GM19467 (cell line): ENCODE measurements around the gene PUDP.

Source experiments
- ATAC-seq: cut with Tn5 transposase; IDR thresholded peaks from one replicate; pipeline ENCODE4 v1.9.1; 2021; ENCODE audit warnings: mild to moderate bottlenecking, moderate library complexity; ENCODE audit not compliant: unreplicated experiment

Gene PUDP

DNA sequence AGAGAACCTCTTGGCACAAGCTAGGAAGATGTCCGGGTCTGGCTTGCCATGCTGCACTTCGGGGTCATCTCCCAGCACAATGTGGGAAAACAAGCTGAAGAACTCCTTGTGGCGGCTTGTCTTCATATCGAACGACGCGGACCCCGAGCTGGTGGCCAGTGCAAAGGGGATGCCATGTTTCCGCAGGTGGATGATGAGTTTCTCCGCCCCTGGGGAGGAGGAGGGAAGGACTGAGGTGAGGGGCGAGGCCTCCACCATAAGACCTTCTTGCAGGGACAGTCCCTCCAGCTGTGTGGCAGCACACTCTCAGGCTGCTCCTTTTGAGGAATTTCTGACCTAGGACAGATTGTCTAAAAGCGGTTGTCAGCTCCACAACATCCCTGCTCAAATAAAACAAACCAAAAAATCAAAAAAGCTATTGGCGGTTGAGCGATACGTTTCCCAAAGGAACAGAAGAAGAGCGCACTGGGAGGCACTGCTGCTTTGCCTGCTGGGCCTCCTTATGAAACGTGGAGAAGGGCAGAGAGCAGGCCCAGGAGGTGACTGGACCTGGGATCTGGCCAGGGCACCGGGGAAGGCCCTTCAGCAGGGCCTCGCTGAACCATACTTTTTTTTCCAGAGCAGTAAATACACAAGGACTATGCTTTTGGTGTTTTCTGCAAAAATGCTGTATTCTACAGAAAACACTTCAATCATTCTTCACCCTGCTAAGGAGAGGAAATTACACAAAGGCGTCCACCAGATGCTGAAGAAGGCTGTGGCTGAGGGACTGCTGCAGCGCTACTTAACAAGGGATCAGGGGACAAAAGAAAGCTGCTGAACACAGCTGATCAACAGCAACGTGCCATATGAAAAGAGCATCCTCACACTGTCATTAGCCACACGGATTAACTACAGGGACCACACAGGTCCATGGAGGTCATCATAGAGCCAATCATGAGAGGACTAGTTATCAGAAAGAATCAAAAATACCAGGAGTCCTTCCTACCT is 70.4 kb downstream of the PUDP start:
- ATAC-seq, result no peak

DNA sequence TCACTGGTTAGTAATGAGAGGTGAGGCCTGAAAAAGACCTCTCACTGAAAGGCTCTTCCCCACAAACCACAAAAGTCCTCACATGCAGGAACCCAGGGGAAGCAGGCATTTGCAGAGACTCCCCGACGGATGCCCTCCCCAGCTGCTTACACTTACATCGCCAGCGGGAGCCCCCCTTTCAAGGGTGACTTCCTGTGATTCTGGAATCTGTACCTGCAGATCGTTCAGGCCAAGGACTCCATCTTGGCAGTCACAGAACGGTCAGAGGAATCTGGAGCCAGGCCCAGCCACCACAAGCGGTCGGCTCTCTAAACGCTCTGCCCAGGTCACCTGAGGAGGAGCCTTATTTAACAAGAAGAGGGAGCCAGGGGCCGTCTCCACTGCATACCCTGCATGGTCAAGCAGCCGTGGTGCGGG is 71.7 kb downstream of the PUDP start:
- no peak for ATAC-seq

DNA sequence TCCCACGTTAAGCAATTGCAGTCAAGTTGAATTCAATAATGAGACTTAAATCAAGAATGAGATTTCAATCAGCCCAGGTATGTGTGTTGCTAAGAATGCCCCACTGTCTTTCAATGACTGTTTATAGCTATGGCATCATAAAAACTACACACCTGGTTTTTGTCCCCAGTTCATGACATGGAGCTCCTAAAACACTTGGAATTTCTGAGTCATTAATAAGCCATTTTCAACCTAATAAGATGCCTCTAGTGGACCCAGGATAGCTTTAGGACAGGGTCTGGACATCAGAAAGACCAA is 73.1 kb downstream of the PUDP start:
- no peak for ATAC-seq

DNA sequence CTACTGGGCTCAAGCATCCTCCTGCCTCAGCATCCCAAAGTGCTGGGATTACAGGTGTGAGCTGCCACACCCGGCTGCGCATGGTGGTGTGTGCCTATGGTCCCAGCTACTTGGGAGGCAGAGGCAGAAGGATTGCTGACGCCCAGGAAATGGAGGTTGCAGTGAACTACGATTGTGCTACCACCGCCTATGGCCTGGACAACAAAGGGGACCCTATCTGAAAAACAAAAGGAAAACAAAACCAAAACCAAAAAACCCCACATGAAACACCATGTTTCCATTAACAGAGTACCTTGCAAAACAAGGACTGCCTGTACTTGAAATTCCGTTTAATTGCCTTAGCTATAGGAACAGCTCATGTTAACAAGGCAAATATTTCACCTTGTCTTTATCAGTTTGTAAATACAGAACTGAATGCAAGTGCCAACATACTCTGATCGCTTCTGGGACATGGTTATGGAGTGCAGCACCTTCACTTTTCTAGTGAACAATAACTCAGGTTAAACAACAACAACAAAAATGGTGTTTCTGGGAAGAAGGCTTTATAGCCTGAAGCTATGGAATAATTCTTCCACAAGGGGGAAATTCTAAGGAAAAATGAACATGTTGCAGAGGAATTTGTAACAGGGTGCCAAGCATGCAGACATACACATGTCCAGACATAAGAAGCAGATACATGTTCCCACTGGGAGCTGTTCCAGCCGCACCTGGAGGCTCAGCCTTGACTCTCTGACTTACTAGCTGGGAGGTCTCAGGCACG is 73.6 kb downstream of the PUDP start:
- ATAC-seq, result no peak

DNA sequence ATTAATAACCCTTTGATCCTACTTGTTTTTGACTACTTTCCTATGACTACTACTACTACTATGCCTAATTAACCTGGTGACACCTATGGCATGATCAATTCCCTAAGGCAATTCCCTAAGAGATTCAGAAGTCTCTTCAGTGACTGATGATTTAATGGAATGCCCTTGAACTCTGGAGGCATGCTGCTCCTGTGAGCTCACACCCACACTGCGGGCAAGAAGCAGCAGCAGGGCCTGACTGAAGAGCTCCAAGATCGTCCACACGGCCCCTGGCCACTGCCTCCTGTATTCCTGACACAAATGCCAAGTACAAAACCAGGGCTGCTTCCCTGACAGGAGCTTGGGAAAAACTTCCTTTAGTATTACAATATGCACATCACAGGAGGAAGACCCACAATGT is 74.6 kb downstream of the PUDP start:
- ATAC-seq, result no peak

DNA sequence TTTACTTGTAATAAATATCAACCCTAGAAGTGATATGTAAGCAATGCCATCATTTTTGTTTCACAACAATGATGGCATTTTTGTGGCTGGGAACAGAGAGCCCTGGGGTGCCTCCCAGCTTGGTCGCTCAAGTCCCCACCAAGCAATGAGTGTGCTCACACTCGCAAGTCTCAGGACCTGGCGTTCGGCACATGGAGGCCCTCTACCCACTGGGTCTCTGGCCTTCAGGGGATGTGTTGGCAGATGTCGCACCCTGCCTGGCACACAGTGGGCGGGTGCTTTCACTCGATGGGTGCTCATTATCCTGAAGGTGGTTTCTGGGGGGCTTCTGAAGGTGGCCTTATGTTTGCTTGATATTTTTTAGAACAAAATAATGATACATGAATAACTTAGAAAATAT is 75.1 kb downstream of the PUDP start:
- no peak for ATAC-seq

DNA sequence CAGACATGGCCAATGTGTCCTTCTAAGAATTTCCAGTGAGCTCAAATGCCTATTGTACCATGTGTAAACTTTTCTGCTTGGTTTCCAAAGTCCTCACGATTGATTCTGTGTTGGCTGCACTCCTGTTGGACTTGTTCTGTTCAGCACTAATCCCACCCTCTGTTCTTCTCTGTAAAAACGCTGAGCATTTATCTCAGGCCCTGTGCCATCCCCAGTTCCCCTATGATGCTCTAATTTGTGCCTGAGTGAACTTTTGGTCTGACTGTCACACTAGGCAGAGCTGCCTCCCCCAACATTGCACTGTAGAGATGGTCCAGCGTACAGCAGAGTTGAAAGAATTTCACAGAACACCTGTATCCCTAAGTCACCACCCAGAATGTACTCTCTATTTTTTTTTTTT is 76.6 kb downstream of the PUDP start:
- ATAC-seq, result no peak

DNA sequence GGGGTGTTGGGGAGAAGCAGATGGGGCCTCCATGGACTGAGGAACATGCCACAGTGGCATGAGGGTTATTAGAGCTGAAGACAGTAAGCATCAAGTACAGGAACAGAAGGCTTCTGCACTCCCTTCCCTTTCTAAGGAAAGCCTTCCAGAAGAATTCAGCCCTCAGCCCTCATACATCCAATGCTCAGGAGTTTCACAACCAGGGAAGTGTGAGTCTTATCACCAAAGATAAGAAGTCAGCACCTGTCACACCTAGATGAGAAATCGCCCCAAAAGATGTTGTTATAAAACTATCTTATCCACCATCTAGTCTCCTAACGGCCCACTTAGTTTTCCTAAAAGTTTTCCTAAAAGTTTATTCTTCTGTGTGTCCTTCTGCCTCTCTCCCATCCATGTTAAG is 78.4 kb downstream of the PUDP start:
- ATAC-seq, result no peak

DNA sequence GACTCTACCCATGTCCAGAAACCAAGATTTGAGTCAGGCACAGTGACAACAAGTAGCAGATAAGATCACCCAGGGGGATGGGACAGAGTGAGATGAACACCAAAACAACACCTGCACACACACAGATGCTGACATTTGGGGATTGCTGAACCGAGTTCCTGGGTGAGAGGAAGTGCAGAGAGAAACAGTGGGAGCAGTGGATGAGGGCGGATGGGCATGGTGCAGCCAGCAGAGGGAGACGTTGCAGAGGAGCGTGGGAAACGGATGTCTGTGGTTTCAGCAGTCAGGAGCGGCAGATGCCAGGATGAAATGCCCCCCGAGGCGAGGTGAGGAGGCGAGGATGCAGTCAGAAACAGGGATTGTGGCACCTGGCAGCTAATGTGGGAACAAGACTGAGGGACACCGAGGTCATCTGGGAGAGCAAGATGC is 79.0 kb downstream of the PUDP start:
- ATAC-seq, result no peak

DNA sequence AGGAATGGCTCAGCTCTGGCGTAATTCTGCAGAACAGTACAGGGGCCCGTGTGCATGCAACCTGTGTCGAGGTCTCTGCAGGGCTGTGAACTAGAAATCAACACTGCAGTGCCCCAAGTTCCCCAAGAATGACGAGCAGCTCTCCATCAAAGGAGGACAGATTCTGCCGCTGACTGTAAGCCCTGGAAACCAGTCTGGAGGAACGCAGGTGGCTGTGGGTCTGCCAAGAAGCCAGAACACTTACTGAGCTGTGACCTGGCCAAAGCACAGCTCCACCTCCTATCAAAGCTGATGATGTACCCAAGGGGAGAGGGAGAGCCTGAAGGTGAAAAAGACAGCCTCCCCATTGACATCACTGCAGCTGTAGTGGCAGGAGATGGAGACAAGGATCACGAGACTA is 80.7 kb downstream of the PUDP start:
- ATAC-seq, result no peak

DNA sequence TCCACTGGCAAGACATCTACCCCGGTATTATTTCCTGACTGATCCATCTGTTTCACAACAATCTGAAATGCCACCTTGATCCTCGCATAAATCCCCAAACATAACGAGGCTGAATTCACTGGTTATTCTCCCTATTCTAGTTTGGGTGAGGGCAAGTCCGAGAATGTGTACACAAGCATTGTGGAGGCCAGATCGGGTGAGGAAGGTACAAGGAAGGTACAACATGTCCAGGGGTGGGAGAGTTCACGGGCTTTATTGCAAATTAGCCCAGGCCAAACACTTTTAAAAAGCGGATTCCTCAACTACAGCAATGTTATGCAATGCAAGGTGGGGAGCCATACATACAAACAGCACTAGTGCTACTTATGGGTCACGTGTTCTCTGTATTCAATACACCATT is 82.5 kb downstream of the PUDP start:
- ATAC-seq, result no peak

DNA sequence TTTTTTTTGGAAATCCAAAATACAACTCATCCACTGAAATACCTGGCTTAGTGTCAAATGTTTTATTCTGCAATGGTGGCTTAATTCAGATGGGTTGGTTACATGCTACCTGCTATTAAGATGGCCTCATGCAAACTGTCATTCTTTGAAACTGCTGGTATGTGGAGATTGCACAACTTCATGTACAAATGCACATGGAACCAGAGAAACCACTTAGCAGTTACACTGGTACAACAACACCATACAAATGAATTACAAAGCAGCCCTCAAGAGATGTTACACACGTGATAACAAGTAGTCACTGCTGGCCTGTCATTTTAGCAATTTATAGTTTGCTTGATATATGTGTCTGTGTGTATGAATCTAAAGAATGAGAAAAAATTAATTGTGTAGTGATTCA is 85.0 kb downstream of the PUDP start:
- ATAC-seq, result no peak

DNA sequence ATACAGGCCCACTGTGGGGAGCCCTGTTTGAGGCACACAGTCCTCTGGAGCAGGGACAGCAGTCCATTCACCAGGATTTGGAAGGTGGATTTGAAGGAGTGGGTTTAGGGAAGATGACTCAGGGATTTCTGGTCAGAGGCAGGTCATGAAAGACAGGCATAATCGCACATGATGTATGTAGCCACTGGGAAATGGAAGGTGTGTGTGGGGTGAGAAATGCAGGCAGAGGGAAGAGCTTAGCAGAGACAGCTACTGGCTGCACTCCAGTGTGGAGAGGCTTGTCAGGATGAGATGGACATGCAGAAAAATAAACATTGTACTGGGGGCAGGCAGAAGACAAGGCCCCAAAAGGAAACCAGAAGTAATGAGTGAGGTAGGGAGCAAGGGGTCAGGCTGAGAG is 85.7 kb downstream of the PUDP start:
- ATAC-seq, result no peak

DNA sequence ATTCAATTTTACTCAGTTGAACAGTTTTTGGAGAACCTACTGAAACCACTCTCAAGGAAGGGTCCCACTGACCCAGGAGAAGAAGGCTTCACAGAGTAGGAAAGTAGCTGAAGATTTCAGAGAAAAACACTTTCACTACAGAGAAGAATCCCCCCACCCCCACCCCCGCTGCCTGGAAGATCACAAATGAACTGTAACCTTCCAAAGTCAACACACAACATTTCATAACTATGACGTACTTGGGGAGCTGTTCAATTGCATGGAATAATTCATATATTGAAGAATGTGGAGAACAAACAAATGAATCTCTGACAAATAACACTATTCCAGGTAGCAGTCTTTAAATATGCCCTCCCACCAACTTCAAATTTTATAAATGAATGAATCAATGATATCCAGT is 86.5 kb downstream of the PUDP start:
- no peak for ATAC-seq

DNA sequence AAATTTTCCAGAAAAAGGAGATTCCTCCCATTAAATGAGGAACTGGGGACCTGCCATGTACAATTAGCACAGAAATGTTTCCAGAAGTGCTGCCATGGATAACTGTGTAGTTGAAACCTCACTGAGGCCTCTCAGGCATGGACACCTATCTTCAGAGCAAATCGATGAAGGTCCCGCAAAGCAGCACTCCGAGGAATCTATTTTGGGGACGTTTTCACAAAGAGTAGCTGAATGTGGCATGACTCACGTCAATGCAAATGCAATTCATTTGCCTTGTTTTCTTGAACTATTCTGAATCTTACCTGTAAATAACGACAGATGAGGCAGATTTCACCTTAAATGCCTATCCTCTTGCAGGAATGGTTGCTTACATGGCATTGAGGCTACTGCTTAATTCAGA is 87.5 kb downstream of the PUDP start:
- no peak for ATAC-seq

DNA sequence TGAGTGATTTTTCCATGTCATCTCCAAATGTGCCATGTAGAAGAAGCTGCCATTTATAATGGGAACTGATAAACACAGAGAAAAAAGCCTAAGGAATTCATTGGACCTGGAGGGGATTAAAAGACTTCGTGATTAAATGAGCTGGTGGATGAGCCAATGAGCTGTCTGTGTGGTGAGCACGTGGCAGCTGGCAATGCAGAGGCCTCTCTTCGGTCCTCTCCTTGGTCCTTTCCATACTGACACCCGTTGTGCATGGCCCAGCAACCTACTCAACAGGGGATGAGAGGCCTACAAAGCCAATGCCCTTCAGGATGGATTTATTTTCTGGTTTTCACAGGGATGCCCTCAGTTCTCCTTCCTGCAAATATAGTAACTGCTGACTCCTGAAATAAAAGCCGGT is 88.1 kb downstream of the PUDP start:
- no peak for ATAC-seq

DNA sequence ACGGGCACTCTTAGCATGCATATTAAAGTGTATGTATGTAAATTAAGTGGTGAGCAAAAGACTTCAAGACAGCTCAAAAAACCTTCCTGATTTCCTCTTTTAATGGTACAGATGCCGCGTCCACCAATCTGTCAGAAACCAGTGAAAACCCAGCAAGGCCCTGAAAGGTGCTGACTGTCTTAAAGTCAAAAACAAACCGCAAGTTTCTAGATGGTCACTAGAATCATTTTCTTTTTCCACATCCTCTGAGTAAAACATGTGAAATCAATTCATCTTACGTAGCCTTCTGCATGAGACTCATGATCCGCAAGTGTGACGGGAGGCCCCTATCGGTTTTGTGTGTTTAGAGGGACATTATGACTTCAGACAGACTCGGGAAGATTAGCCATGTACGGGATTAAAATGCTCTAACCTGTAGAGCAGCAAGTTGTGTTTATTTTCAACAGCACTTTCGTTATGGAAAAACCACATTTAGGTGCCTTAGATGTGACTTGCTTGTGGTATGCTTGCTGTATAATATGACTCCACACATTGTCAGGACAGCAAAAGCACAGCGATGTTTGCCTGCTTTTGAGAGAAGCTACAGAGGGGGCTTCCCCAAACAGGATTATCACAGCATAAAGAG is 88.6 kb downstream of the PUDP start:
- peak; percentile 96 for ATAC-seq

DNA sequence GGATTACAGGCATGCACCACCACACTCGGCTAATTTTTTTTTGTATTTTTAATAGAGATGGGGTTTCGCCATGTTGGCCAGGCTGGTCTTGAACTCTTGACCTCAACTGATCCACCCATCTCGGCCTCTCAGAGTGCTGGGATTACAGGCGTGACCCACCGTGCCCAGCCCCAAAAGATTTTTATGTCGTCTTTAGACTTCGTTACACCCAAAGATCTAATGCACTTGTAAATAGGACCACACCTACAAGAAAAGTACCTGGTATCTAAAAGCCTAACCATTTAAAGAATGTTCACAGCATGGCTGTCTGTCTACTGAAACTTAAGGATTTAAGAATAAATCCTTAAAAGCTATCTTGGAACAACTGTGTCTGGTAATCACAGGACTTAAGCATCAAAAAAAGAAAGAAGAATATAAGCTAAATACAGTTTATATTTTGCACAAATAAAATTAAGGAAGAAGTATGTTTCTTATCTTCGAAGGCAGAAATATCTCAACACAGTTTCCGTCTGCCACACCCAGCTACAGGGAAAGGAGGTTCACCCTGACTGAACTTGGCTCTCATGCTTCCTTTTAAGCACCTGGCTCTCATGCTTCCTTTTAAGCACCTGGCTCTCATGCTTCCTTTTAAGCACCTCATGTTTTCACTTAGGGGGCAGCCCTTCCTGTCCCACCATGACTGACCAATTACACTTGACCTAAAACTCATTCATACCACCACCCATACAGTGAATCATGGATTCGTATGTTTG is 92.4 kb downstream of the PUDP start:
- ATAC-seq, result no peak

DNA sequence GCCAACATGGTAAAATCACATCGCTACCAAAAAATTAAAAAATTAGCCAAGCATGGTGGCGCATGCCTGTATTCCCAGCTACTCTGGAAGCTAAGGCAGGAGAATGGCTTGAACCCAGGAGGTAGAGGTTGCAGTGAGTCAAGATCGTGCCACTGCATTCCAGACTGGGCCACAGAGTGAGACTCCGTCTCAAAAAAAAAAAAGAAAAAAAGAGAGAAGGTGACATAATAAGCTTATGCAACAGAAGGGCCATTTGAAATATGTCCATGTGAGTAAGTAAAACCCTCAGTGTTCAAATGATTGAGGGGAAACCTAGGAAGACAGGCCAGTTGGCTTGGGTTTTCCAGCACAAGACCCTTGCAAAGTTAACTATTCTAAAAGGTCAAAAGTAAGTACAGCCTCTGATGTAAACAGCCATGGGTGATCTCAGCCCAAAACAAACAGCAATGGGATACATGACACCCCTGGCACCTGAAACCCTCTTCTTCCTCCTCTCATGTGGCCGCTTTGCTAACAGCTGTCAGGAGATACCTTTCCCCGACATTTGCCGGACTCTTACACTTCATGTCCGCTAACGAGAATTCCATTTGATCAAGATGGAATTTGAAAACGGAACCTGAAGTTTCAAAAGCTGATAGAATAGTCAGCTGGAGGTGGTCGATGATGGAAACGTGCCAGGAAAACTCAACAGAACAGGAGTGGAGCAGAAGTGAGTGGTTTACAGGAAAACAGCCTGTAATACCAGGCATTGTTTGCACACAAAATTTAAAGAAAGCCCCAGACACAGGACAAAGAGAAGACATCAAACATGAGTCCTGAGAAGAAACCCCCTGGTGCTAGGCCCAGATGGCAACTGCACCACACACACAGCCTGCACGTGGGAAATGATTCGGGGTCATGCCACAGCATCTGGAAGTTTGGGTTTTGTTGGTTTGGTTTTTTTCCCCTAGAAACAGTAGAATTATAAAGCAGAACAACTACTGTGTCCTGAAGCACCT is 93.4 kb downstream of the PUDP start:
- no peak for ATAC-seq

DNA sequence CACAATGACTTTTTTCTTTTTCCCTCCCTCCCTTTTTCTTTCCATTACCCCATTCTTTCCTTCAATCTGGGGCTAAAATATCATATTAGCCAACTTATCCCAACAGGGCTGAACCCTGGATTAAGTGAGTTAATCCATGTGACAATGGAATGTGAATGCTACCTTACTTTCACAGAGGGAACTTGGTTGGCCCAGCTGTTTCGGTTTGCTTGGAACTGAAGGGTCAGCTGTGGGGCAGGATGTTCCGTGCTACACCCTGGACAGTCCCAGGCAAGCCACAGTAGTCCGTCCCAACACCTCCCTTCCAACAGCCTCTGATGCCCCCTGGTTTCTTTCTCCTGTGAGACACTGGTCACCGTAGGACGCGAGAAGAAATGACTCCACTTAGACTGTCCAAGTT is 95.4 kb downstream of the PUDP start:
- ATAC-seq, result no peak
